ENCODE data around the gene SCNN1G. TPM values are rescaled to one million over a fixed set of nuclear protein-coding genes. Genes with fewer than 3 reads are reported as not detected.

The SCNN1G gene
- total and polyA plus RNA-seq, 9 of the 15 experiments (the other 6 are each of a cell fraction or from before 2014, with no cell fraction given): not detected

GRCh38 chr16:23185656-23186055 is 3.1 kb downstream of the SCNN1G start:
- H3K9me1 ChIP-seq (ENCODE audit: control insufficient read depth, insufficient read depth, low read length): no peaks in the 10 kb centered on the region
- H3K4me2 ChIP-seq (ENCODE audit: insufficient read depth, low read length): no peak overlapping the region
- peaks cover 3% of the 10 kb centered on the region; the same call in 1 of the 2 replicates for H4K20me1 ChIP-seq (replicated peaks; ENCODE audit: control insufficient read depth, insufficient read depth, low read length)
- no peak overlapping the region for H3K27ac ChIP-seq (ENCODE audit: extremely low read depth, low read depth, low read length)
- intact Hi-C loops (cut with micrococcal nuclease) (no loop called here), in situ Hi-C loops (cut with MboI) (loop anchor here (10.0 kb wide), 1 partner anchor 249 kb away; no protein-coding TSS in a partner anchor)
- H3K27me3 ChIP-seq (ENCODE audit: control insufficient read depth in 2 of 2, insufficient read depth in 2 of 2, low read length in 2 of 2): peaks cover 22 to 41% of the 10 kb centered on the region in 2 experiments; a peak in 4 of 5 replicates
- H3K9me3 ChIP-seq (replicated peaks; ENCODE audit: control insufficient read depth, insufficient read depth, low read depth, low read length): no peaks in the 10 kb centered on the region
- no peak overlapping the region for H3K9ac ChIP-seq (ENCODE audit: insufficient read depth in 1 of 2, low read depth in 2 of 2, low read length in 2 of 2)
- BruUV-seq (replicated peaks): no TSS peak
- ATAC-seq: no peak
- no peak for FAIRE-seq
- no peaks in the 10 kb centered on the region for H3K79me2 ChIP-seq (ENCODE audit: control insufficient read depth, insufficient read depth, low read length)
- POLR2A ChIA-PET: no interaction called here
- no peak overlapping the region for H3K4me3 ChIP-seq
- 3% methylated on average over 11 of the region's 11 CpGs for WGBS (ENCODE audit: insufficient coverage, low coverage, missing lambda C conversion rate)
- no peaks in the 10 kb centered on the region for H3K36me3 ChIP-seq (ENCODE audit: control insufficient read depth, insufficient read depth, low read length)
- DNase-seq (ENCODE audit: extremely low read depth in 1 of 4, low spot score in 3 of 4): no peak
- CTCF ChIA-PET (ENCODE audit: low intra/inter-chr PET ratio): interaction anchor here (1.0 kb wide), 1 partner anchor 14 kb away, joined by 3 read pairs; no protein-coding TSS in a partner anchor
- peaks cover 0 to 13% of the 10 kb centered on the region in 2 experiments; a peak in 2 of 5 replicates for H3K4me1 ChIP-seq (replicated peaks in 1 of 2; ENCODE audit: control insufficient read depth in 2 of 2, insufficient read depth in 2 of 2, low read length in 2 of 2)
- no peak overlapping the region for H2AFZ ChIP-seq (ENCODE audit: low read depth, low read length)
- TF ChIP-seq SRSF9 (IDR thresholded peaks at IDR 0.05; ENCODE audit: borderline replicate concordance, low read depth, low read length) (no peak), ARID2 (IDR thresholded peaks at IDR 0.05) (no peak), TAF9B (IDR thresholded peaks at IDR 0.05; ENCODE audit: partially characterized antibody) (no peak), HDAC6 (IDR thresholded peaks at IDR 0.05; ENCODE audit: low read depth, low read length) (no peak), ZNF778 (CRISPR knock-in tag; IDR thresholded peaks at IDR 0.05) (no peak), RFX1 (IDR thresholded peaks at IDR 0.05) (no peak), ATF2 (CRISPR knock-in tag; IDR thresholded peaks at IDR 0.05) (no peak), SETDB1 (IDR thresholded peaks at IDR 0.05; ENCODE audit: low read length) (no peak), CEBPG (CRISPR knock-in tag; IDR thresholded peaks at IDR 0.05) (no peak), CEBPG (tag; conservative IDR thresholded peaks at IDR 0.05 in 1 of 2, IDR thresholded peaks at IDR 0.05 in 1 of 2) (no peak), BCL6 (CRISPR knock-in tag; IDR thresholded peaks at IDR 0.05) (no peak), UBTF (IDR thresholded peaks at IDR 0.05; ENCODE audit: borderline replicate concordance in 1 of 2, low read depth in 2 of 2, low read length in 2 of 2) (no peak), CTCF (IDR thresholded peaks at IDR 0.05 in 2 of 3, conservative IDR thresholded peaks at IDR 0.05 in 1 of 3; ENCODE audit: insufficient read depth in 2 of 3, low read depth in 1 of 3, low read length in 3 of 3) (no peak), SMAD4 (CRISPR knock-in tag; conservative IDR thresholded peaks at IDR 0.05) (no peak), LEF1 (IDR thresholded peaks at IDR 0.05) (no peak), FUS (optimal IDR thresholded peaks at IDR 0.05; ENCODE audit: low read depth, low read length) (no peak), XRCC4 (IDR thresholded peaks at IDR 0.05; ENCODE audit: extremely low read depth, insufficient read depth, insufficient read length) (no peak), CREM (IDR thresholded peaks at IDR 0.05; ENCODE audit: low read depth) (no peak), CHD4 (IDR thresholded peaks at IDR 0.05; ENCODE audit: insufficient read depth, insufficient replicate concordance, low read depth, low read length, poor library complexity, severe bottlenecking) (no peak)
